M059J (cell line): Measurements from ENCODE around the gene CENPA. TPM values are rescaled to one million over a fixed set of nuclear protein-coding genes. Genes with fewer than 3 reads are reported as not detected.
A peak's percentile ranks its signal among the peaks of the same experiment; 100 is the strongest.
"Not testable (repeated sequence)": the region's sequence is repeated elsewhere in the genome, so short reads cannot be mapped to it uniquely, and the experiment has no call there.

Source experiments
- DNase-seq: peaks from one replicate; pipeline ENCODE4 v3.0.0-alpha.2; 2012; ENCODE audit warnings: low read depth
- total RNA-seq: library from RNA; depleted of rRNA; stranded (reverse); fragments of >200 nt; shearing (Covaris generic); gene quantifications from 2 replicates; pipeline ENCODE4 v1.2.3, GENCODE V29; 2014; rRNA removed

The CENPA gene
- 22.0 and 33.3 TPM in 2 replicates for total RNA-seq

GRCh38 chr2:26785431-26786206 lies at the start of gene CENPA:
CENPA (plus strand) TSS chr2:26786056; CDS start chr2:26786197, 141 bp downstream.
- DNase-seq: peak; percentile 99

- DNase-seq: no peak
These were observed 48.6 kb upstream of the CENPA start for GRCh38 chr2:26737221-26737620.

- no peak for DNase-seq
These were observed 47.4 kb upstream of the CENPA start for GRCh38 chr2:26738481-26738880.

- no peak for DNase-seq
These were observed 46.3 kb upstream of the CENPA start for GRCh38 chr2:26739514-26739913.

- DNase-seq: no peak
These were observed 45.5 kb upstream of the CENPA start for GRCh38 chr2:26740346-26740745.

- DNase-seq: no peak
These were observed 45.0 kb upstream of the CENPA start for GRCh38 chr2:26740890-26741302.

- no peak for DNase-seq
These were observed 43.6 kb upstream of the CENPA start for GRCh38 chr2:26742048-26742770.

- DNase-seq: no peak
These were observed 42.0 kb upstream of the CENPA start for GRCh38 chr2:26743852-26744251.

GRCh38 chr2:26744953-26745352 lies 40.9 kb upstream of the CENPA start:
- DNase-seq: no peak

- peak; percentile 72 for DNase-seq
These were observed 40.1 kb upstream of the CENPA start for GRCh38 chr2:26745609-26746327.

GRCh38 chr2:26746934-26747333 lies 38.9 kb upstream of the CENPA start:
- DNase-seq: no peak

- peak; percentile 35 for DNase-seq
These were observed 36.0 kb upstream of the CENPA start for GRCh38 chr2:26749787-26750420.

GRCh38 chr2:26750467-26750866 lies 35.4 kb upstream of the CENPA start:
- not testable (repeated sequence) for DNase-seq

- DNase-seq: no peak
These were observed 33.2 kb upstream of the CENPA start for GRCh38 chr2:26752656-26753055.

GRCh38 chr2:26754539-26754938 lies 31.3 kb upstream of the CENPA start:
- no peak for DNase-seq

GRCh38 chr2:26754972-26755670 lies 30.7 kb upstream of the CENPA start:
- no peak for DNase-seq

GRCh38 chr2:26756337-26756736 lies 29.5 kb upstream of the CENPA start:
- no peak for DNase-seq

GRCh38 chr2:26757873-26758789 lies 27.7 kb upstream of the CENPA start:
- DNase-seq: peak; percentile 99

- DNase-seq: peak; percentile 29
These were observed 27.0 kb upstream of the CENPA start for GRCh38 chr2:26758790-26759321.

- no peak for DNase-seq
These were observed 26.0 kb upstream of the CENPA start for GRCh38 chr2:26759845-26760244.
